Hypothalamus (tissue), 51 donors: ENCODE data around the gene DNAAF5.
"Not testable (repeated sequence)": the region's sequence is repeated elsewhere in the genome, so short reads cannot be mapped to it uniquely, and the experiment has no call there.

Experiments
- DNase-seq, 51 donors: peaks; one replicate each; lab custom pipeline; 2025; lab: John Stamatoyannopoulos, UW

Gene DNAAF5

DNA sequence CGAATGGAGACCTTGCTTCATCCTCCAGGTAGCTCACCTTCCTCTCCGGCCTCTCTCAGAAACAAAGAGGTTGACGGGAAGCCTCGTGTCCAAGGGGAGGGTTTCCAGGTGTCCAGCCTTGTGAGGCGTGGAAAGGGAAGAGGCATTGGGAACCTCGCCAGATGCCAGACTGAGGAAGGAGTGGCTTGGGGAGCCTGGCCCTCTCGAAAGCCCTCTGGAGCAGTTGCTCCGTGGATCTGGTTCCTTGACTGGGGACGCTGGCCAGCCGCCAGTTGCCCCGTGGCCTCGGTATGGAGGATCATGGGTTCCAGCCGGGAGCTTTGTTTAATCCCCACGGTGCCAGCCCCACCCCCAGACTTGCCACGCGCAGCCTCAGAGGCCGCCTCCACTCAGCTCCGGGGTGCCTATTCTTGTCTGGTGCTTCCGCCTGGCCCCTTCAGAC is 75.5 kb downstream of the DNAAF5 start:
- peak in 18 of 51 donors; percentile 11 to 50 (median 24) for DNase-seq

- no peak for DNase-seq
Measured at GRCh38 chr7:802500-803242, 76.2 kb downstream of the DNAAF5 start.

DNA sequence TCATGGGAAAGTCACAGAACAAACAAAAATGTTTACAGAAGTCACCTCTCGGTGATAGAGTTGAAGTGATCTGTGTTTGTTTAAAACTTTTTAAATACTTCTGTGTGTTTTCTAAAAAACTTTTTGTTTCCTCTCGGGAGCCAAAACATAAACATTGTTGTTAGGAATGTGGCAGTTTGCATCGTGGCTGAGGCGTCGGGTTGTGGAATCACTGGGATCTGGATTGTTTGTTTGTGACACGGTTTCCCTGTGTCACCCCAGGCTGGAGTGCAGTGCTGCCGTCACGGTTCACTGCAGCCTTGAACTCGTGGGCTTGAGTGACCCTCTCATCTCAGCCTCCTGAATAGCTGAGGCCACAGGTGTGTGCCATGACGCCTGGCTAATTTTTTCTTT is 76.7 kb downstream of the DNAAF5 start:
- DNase-seq: no peak

- not testable (repeated sequence) for DNase-seq
Measured at GRCh38 chr7:803796-804195, 77.3 kb downstream of the DNAAF5 start.

GRCh38 chr7:805261-805660 is 78.8 kb downstream of the DNAAF5 start:
- DNase-seq: no peak

GRCh38 chr7:815284-816216 is 89.1 kb downstream of the DNAAF5 start:
- peak in 6 of 51 donors; percentile 13 to 31 (median 22) for DNase-seq

DNA sequence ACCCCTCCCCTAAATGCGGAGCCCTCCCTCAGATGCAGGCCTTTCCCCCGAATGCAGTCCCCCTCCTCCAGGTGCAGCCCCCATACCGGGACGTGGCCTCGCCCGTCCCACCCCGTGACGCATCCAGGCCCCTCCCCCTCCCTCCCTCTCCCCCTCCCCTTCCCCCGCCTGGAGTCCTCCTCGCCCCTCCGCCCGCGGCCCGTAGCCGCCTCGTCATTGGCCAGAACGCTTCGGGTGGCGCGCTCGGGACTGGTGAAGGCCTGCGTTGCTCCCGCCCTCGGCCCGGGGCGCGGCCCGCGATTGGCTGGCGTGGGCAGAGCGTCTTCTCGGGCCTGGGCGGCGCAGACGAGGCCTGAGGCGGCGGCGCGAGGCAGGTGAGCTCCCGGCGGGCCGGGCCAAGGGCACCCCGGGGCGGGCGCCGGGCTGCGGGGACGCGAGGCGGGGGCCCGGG is 89.8 kb downstream of the DNAAF5 start:
- DNase-seq: peak; percentile 14 to 99 (median 94)

GRCh38 chr7:816751-817671 is 90.5 kb downstream of the DNAAF5 start:
- no peak for DNase-seq

GRCh38 chr7:818031-818699 is 91.7 kb downstream of the DNAAF5 start:
- no peak for DNase-seq

- no peak for DNase-seq
Measured at GRCh38 chr7:820341-820740, 93.8 kb downstream of the DNAAF5 start.

DNA sequence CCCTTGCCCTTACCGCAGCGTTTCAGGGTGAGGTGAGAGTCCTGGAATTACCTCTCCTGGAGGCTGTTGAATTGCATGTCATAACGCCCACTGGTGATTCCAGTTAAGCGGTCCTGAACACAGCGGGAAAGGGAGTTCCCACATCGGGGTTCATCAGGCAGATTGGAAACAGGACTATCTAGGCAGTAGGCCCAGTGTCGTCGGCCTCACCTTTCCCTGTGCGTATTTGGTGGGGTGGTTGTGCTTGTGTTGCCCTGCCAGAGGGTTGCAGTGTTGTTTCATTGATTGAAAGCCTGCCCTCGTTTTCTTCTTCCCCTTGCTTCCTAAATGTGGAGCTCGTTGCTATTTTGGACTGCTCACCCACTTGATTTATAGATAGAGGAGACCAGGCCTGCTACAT is 95.2 kb downstream of the DNAAF5 start:
- no peak for DNase-seq

- DNase-seq: no peak
Measured at GRCh38 chr7:822692-823276, 96.3 kb downstream of the DNAAF5 start.

GRCh38 chr7:823649-824048 is 97.2 kb downstream of the DNAAF5 start:
- no peak for DNase-seq

DNA sequence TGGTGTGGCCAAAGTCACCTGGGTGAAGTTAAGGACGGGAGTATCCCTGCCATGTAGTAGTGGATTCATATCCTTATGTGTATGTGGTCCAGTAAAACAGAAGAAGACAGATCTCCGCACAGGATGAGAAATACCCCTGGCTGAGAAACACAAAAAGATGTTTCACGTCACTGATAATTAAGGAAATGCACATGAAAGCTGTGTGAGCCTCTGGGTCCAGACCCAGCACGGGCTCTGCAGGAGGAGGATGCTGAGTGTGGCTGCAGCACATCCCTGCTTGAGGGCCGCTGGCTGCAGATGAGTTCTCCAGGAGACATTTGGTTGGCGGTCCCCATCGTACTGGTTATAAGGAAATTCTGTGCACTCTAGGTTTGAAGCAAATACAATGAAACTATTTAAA is 97.6 kb downstream of the DNAAF5 start:
- DNase-seq: no peak

GRCh38 chr7:824664-825063 is 98.2 kb downstream of the DNAAF5 start:
- DNase-seq: no peak

GRCh38 chr7:825386-825785 is 98.9 kb downstream of the DNAAF5 start:
- DNase-seq: no peak

GRCh38 chr7:826230-826917 is 99.9 kb downstream of the DNAAF5 start:
- no peak for DNase-seq

- no peak for DNase-seq
Measured at GRCh38 chr7:828793-829561, 102.5 kb downstream of the DNAAF5 start.
